Right lobe of liver (tissue), 6 donors: ENCODE results near the gene TMEM30A. TPM values are rescaled to one million over a fixed set of nuclear protein-coding genes. Genes with fewer than 3 reads are reported as not detected.

Experiments used
- ATAC-seq, 4 donors: fragments of 200-7000 bp; cut with Tn5 transposase; one replicate each; pipeline ENCODE4 v1.9.1; 2020; ENCODE audit warnings: mild to moderate bottlenecking in 4 of 4, moderate library complexity in 4 of 4
- DNase-seq, 3 donors: peaks; one replicate each; pipeline ENCODE4 v3.0.0-alpha.2; 2020
- H3K27ac ChIP-seq, 3 donors: fragments of 200-600 bp; one replicate each; pipeline ENCODE4 v1.8.0; 2022
- H3K27me3 ChIP-seq, 2 donors: fragments of 200-600 bp; one replicate each; pipeline ENCODE4 v1.8.0; 2022
- H3K36me3 ChIP-seq, 4 donors: fragments of 200-600 bp; sonication (generic) in 1 of 4; one replicate each; pipeline versions ENCODE4 v1.5.1 to v1.8.0; 2017 to 2022; ENCODE audit warnings: control low read depth in 1 of 4
- H3K4me1 ChIP-seq, 4 donors: fragments of 200-600 bp; sonication (generic) in 1 of 4; one replicate each; pipeline versions ENCODE4 v1.5.1 to v1.8.0; 2017 to 2022; ENCODE audit warnings: control low read depth in 1 of 4
- H3K4me3 ChIP-seq, 3 donors: fragments of 200-600 bp; one replicate each; pipeline ENCODE4 v1.8.0; 2022
- H3K9me3 ChIP-seq, 4 donors: fragments of 200-600 bp; sonication (generic) in 1 of 4; one replicate each; pipeline versions ENCODE4 v1.5.1 to v1.8.0; 2017 to 2022; ENCODE audit warnings: control low read depth in 1 of 4
- CTCF ChIP-seq, 4 donors: fragments of 200-600 bp in 3 of 4; fragments of 450-650 bp in 1 of 4; IDR thresholded peaks; one replicate each; pipeline versions ENCODE4 v1.5.1 to v1.8.0; 2016 to 2022; ENCODE audit warnings: antibody characterized with exemption in 4 of 4, mild to moderate bottlenecking in 2 of 4
- POLR2A ChIP-seq: fragments of 450-650 bp; IDR thresholded peaks from one replicate; pipeline ENCODE4 v1.6.1; 2017; ENCODE audit warnings: antibody characterized with exemption, mild to moderate bottlenecking
- WGBS: methylation state at CpG from one replicate; pipeline ENCODE4 v1.1.6; 2018; ENCODE audit warnings: low coverage, low lambda C conversion rate; ENCODE audit not compliant: insufficient coverage; ENCODE audit errors: missing lambda C conversion rate; 5-methylcytosine and 5-hydroxymethylcytosine counted together
- intact Hi-C, 2 donors: fragments of 100-400 bp; cut with DNase I; formaldehyde crosslinking; loops; one replicate each; pipeline versions ENCODE4 v1.11.2 to v1.14.1; 2022
- total RNA-seq, 6 experiments: library from RNA; depleted of rRNA in 2 of 6; stranded (reverse); fragments of >200 nt in 2 of 6; fragmentation: NEBNext Ultra II Directional in 3 of 6; extraction: Animal tissue kit (Norgen Biotek cat#: 25700) in 3 of 6; gene quantifications; one replicate each; pipeline versions ENCODE4 v1.1.0 to v1.2.4, GENCODE V29; 2016 to 2023
- donor health status: DM: no; HTN: yes; CAD: no.
- donor health status: DM: no; HTN: no; CAD: no.
- donor health status: DM: no; HTN: no; CAD: no.
- donor health status: DM: no; HTN: yes; CAD: no.
- donor health status: DM: no; HTN: yes; CAD: no.

The TMEM30A gene
- total RNA-seq, 6 experiments from 2014 or later, result 40.1 to 66.8 (median 62.2) TPM

- Histone ChIP-seq H3K27me3 (peaks cover 7 to 28% of the 10 kb centered on the region in 2 donors), H3K4me1 (peaks cover 0 to 52% (median 2%) of the 10 kb centered on the region in 4 donors), H3K36me3 (no peaks in the 10 kb centered on the region), H3K9me3 (no peaks in the 10 kb centered on the region), H3K4me3 (no peak overlapping the region), H3K27ac (no peak overlapping the region)
- intact Hi-C loops, result no loop called here
- no peak for ATAC-seq
- WGBS, result 28% methylated on average over 7 of the region's 7 CpGs
- no peak for DNase-seq
- TF ChIP-seq POLR2A, result no peak
- TF ChIP-seq CTCF (IDR thresholded peaks at IDR 0.05), result peak in 1 of 4 donors; percentile 4
Observed at GRCh38 chr6:75209184-75209723, 75.3 kb downstream of the TMEM30A start.

GRCh38 chr6:75208298-75209183 is 76.1 kb downstream of the TMEM30A start:
- DNase-seq (peak; percentile 78 to 84 (median 80)), ATAC-seq (peak; percentile 88 to 91 (median 90))
- H3K4me1 ChIP-seq, result peaks cover 0 to 54% (median 3%) of the 10 kb centered on the region in 4 donors
- 2% methylated on average over 33 of the region's 33 CpGs for WGBS
- H3K27me3 ChIP-seq, result peaks cover 7 to 33% of the 10 kb centered on the region in 2 donors
- intact Hi-C loops, result no loop called here
- no peaks in the 10 kb centered on the region for H3K9me3 ChIP-seq
- peak overlapping the region in 1 of 3 donors; percentile 21 for H3K4me3 ChIP-seq
- no peaks in the 10 kb centered on the region for H3K36me3 ChIP-seq
- TF ChIP-seq CTCF (IDR thresholded peaks at IDR 0.05) (peak; percentile 86 to 90 (median 87)), POLR2A (no peak)
- H3K27ac ChIP-seq, result no peak overlapping the region

GRCh38 chr6:75206576-75207342 is 77.8 kb downstream of the TMEM30A start:
- intact Hi-C loops, result no loop called here
- ATAC-seq, result no peak
- WGBS, result 9% methylated on average over 33 of the region's 35 CpGs
- H3K36me3 ChIP-seq, result no peaks in the 10 kb centered on the region
- H3K4me3 ChIP-seq, result peak overlapping the region in 1 of 3 donors; percentile 37
- H3K4me1 ChIP-seq, result peaks cover 0 to 48% (median 3%) of the 10 kb centered on the region in 4 donors
- TF ChIP-seq POLR2A, result no peak
- TF ChIP-seq CTCF (IDR thresholded peaks at IDR 0.05), result no peak
- no peaks in the 10 kb centered on the region for H3K9me3 ChIP-seq
- DNase-seq, result no peak
- H3K27me3 ChIP-seq, result peaks cover 7 to 37% of the 10 kb centered on the region in 2 donors
- no peak overlapping the region for H3K27ac ChIP-seq

- H3K36me3 ChIP-seq, result no peaks in the 10 kb centered on the region
- H3K4me1 ChIP-seq, result peaks cover 0 to 40% (median 3%) of the 10 kb centered on the region in 4 donors
- TF ChIP-seq POLR2A (no peak), CTCF (IDR thresholded peaks at IDR 0.05) (no peak)
- WGBS, result 2% methylated on average over 16 of the region's 64 CpGs
- intact Hi-C loops, result no loop called here
- H3K9me3 ChIP-seq, result no peaks in the 10 kb centered on the region
- ATAC-seq (peak; percentile 27 to 39 (median 36)), DNase-seq (peak in 2 of 3 donors; percentile 54 to 75)
- H3K27me3 ChIP-seq, result peaks cover 7 to 37% of the 10 kb centered on the region in 2 donors
- H3K27ac ChIP-seq, result no peak within 1 kb of the TSS
- peak within 1 kb of the TSS; percentile 20 to 37 (median 21) for H3K4me3 ChIP-seq
Observed at GRCh38 chr6:75205776-75206575, 78.6 kb downstream of the TMEM30A start, which contains the start of gene COL12A1. TSS of gene COL12A1 (minus strand) at chr6:75206053. CDS start at chr6:75202792, 3,261 bp downstream.
